ENCODE data around the gene PIK3R6. TPM values are rescaled to one million over a fixed set of nuclear protein-coding genes. Genes with fewer than 3 reads are reported as not detected.
A peak's percentile ranks its signal among the peaks of the same experiment; 100 is the strongest.

The PIK3R6 gene
- total RNA-seq, 1 experiment from 2014 or later: not detected

GRCh38 chr17:8798176-8798845 lies 69.2 kb downstream of the PIK3R6 start:
- no peak for DNase-seq (ENCODE audit: low read depth)

DNA sequence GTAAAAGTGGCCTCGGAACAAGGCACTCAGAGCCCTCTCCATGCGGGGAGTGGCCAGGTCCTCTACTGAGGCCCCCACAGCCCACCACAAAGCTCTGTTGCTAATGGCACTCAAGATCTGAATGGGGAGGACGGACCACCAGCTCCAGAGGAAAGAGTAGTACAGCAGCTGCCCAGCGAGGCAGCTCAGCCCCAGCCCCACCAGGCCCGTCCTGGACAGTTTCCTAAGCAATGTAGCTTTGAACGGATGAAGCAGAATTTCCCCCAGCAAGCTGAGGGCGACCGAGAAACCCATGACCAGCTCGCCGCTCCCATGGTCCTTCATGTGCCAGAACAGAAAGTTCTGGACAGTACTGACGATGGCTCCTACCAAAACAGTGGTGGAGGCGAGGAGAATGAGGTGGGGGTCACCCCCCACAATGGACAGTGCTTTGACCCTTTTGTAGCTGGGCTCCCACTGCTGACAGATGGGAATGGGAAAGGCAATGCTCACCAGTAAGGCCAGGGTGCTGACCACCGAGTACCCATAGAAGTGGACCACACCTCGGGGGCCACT lies 69.8 kb downstream of the PIK3R6 start:
- no peak for DNase-seq (ENCODE audit: low read depth)

GRCh38 chr17:8794636-8795035 lies 72.8 kb downstream of the PIK3R6 start:
- DNase-seq (ENCODE audit: low read depth): no peak

- DNase-seq (ENCODE audit: low read depth): no peak
These were observed 73.8 kb downstream of the PIK3R6 start for GRCh38 chr17:8793649-8794048.

GRCh38 chr17:8792646-8793045 lies 74.8 kb downstream of the PIK3R6 start:
- DNase-seq (ENCODE audit: low read depth): no peak

DNA sequence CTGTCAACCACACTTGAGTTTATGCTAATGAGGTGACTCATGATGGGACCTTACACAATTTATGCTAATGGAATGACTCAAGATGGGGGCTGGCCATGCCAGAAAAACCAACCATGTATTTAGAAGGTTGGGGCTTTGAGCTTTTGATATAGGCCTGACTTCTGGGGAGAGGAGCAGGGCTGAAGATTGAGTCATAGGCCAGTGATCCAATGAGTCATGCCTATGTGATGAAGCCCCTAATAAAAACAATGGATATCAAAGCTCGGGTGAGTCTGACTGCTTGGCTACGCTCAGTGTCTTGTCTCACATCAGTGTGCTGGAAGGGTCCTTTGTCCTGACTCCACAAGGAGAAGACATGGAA lies 75.6 kb downstream of the PIK3R6 start:
- DNase-seq (ENCODE audit: low read depth): peak; percentile 84

GRCh38 chr17:8791248-8791909 lies 76.1 kb downstream of the PIK3R6 start:
- no peak for DNase-seq (ENCODE audit: low read depth)

DNA sequence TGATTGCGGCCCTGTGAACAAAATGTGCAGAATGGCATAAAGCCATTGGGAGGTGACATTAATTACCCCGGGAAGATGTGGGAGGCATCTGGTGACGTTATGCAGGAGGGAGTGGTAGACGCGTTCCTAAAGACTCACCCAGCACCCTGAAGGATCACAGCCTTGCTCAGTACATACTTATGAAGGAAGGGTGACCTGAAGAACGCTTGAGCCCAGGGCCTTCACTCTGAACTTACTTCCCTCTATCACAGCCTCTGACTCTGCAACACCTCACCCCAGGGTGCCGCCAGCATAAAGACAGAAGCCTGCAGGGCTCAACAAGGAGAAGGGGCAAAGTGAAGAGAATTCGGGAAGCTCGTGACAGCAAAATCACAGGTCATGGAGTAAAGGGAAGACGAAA lies 77.7 kb downstream of the PIK3R6 start:
- DNase-seq (ENCODE audit: low read depth): no peak

- no peak for DNase-seq (ENCODE audit: low read depth)
These were observed 78.5 kb downstream of the PIK3R6 start for GRCh38 chr17:8788998-8789397.

- peak; percentile 49 for DNase-seq (ENCODE audit: low read depth)
These were observed 81.7 kb downstream of the PIK3R6 start for GRCh38 chr17:8785547-8786413.

DNA sequence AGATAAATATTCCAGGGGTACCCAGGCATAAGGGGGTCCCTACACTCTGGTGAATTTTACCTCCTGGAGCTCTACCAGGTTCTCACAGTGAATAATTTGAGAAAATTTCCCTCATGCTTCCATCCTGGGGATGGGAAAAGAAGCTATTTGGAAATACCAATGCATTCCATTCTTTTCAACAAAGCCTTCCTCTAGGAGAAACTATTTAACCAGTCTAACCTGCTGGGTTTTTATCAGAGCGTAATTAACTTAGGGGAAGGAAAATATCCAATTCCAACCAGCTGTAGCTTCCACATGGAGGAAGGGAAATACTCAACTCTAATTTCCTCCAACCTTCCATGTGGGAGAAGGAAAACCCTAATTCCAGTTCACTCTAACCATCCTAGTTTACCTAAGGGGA lies 85.3 kb downstream of the PIK3R6 start:
- no peak for DNase-seq (ENCODE audit: low read depth)

- no peak for DNase-seq (ENCODE audit: low read depth)
These were observed 85.7 kb downstream of the PIK3R6 start for GRCh38 chr17:8781776-8782175.

- DNase-seq (ENCODE audit: low read depth): no peak
These were observed 90.6 kb downstream of the PIK3R6 start for GRCh38 chr17:8776881-8777280.

- no peak for DNase-seq (ENCODE audit: low read depth)
These were observed 91.2 kb downstream of the PIK3R6 start for GRCh38 chr17:8776248-8776647.

GRCh38 chr17:8766731-8767130 lies 100.7 kb downstream of the PIK3R6 start:
- no peak for DNase-seq (ENCODE audit: low read depth)

DNA sequence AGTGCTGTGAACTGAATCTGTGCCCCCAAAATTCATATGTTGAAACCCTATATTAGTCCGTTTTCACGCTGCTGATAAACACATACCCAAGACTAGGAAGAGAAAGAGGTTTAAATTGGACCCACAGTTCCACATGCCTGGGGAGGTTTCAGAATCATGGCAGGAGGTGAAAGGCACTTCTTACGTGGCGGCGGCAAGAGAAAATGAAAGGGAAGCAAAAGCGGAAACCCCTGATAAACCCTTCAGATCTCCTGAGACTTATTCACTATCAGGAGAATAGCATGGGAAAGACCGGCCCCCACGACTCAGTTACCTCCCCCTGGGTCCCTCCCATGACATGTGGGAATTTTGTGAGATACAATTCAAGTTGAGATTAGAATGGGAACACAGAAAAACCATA lies 105.5 kb downstream of the PIK3R6 start:
- no peak for DNase-seq (ENCODE audit: low read depth)

GRCh38 chr17:8758137-8758596 lies 109.3 kb downstream of the PIK3R6 start, which contains the start of gene SPDYE4:
Gene SPDYE4 (minus strand): TSS chr17:8758546. CDS start chr17:8758382, 164 bp downstream.
- DNase-seq (ENCODE audit: low read depth): no peak

- no peak for DNase-seq (ENCODE audit: low read depth)
These were observed 110.3 kb downstream of the PIK3R6 start for GRCh38 chr17:8757189-8757588.

DNA sequence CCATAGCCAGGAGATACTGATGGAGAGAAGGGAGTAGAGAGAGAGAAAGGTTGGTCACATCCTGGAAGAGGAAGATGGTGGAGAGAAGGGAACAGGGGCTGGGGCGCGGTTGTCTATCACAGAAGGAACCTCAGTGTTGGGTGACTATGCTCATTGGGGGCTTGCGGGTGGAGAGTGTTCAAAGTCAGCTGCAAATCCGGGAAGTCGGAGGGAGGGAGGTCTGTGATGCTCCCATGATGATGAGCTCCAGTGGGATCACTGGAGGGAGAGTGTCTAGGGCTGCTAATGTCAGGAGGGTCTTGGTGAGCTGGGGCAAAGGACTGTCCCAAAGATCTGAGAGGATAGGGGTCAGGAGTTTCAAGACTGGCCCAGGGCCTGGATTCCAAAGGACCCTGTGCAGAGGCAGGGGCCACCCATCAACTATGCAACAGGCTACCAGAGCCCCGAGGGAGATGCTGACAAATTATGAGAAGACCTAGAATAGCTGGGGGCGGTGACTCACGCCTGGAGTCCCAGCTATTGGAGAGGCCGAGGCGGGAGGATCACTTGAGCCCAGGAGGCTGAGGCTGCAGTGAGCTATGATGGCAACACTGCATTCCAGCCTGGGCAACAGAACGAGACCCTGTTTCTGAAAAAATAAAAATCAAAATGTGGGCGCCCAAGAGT lies 111.8 kb downstream of the PIK3R6 start:
- no peak for DNase-seq (ENCODE audit: low read depth)

- DNase-seq (ENCODE audit: low read depth): no peak
These were observed 112.6 kb downstream of the PIK3R6 start for GRCh38 chr17:8754890-8755289.

DNA sequence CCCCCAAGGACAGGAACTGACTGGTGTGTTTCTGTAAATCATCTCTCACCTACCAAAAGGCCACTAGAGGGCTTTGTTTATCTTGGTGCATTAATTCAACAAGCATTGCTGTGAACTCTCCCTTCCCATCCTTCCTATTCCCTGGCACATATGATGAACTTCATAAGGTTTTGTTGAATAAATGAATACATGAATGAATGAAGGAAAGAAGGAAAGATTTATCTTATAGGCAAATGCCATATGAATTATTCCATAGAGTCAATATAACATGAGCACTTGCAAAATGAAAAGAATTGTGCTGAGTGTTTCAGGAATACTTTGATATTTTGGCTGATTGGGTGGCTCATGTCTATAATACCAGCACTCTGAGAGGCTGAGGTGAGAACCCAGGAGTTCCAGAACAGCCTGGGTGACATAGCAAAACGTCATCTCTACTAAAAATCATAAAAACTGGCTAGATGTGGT lies 113.5 kb downstream of the PIK3R6 start:
- DNase-seq (ENCODE audit: low read depth): peak; percentile 13
